Measurements from ENCODE around the gene TLCD1. TPM values are rescaled to one million over a fixed set of nuclear protein-coding genes. Genes with fewer than 3 reads are reported as not detected.

Gene TLCD1
- total RNA-seq, 1 donor = 7.8 TPM

GRCh38 chr17:28747051-28747691, 21.1 kb upstream of the TLCD1 start:
- no peak overlapping the region for H3K4me3 ChIP-seq (ENCODE audit: low read depth, low read length)
- no peak for TF ChIP-seq CTCF (IDR thresholded peaks at IDR 0.05; ENCODE audit: insufficient read depth, low read length)
- no peak for DNase-seq (ENCODE audit: low read depth)

GRCh38 chr17:28746611-28747050, 20.6 kb upstream of the TLCD1 start:
- TF ChIP-seq CTCF (IDR thresholded peaks at IDR 0.05; ENCODE audit: insufficient read depth, low read length) = no peak
- DNase-seq (ENCODE audit: low read depth) = no peak
- H3K4me3 ChIP-seq (ENCODE audit: low read depth, low read length) = peak overlapping the region; percentile 92

GRCh38 chr17:28745786-28746411, 19.9 kb upstream of the TLCD1 start:
- peak overlapping the region; percentile 92 for H3K4me3 ChIP-seq (ENCODE audit: low read depth, low read length)
- DNase-seq (ENCODE audit: low read depth) = no peak
- TF ChIP-seq CTCF (IDR thresholded peaks at IDR 0.05; ENCODE audit: insufficient read depth, low read length) = no peak

GRCh38 chr17:28744972-28745785, 19.1 kb upstream of the TLCD1 start:
- H3K4me3 ChIP-seq (ENCODE audit: low read depth, low read length) = peak overlapping the region; percentile 92
- TF ChIP-seq CTCF (IDR thresholded peaks at IDR 0.05; ENCODE audit: insufficient read depth, low read length) = no peak
- DNase-seq (ENCODE audit: low read depth) = peak; percentile 48

GRCh38 chr17:28744104-28744971, 18.3 kb upstream of the TLCD1 start:
- peak; percentile 39 for DNase-seq (ENCODE audit: low read depth)
- no peak for TF ChIP-seq CTCF (IDR thresholded peaks at IDR 0.05; ENCODE audit: insufficient read depth, low read length)
- H3K4me3 ChIP-seq (ENCODE audit: low read depth, low read length) = peak overlapping the region; percentile 92

All from fibroblast of the aortic adventitia (primary cell).